Measurements from ENCODE around the gene PTGIR. TPM values are rescaled to one million over a fixed set of nuclear protein-coding genes. Genes with fewer than 3 reads are reported as not detected.
A peak's percentile ranks its signal among the peaks of the same experiment; 100 is the strongest.

The PTGIR gene
- 0.31 and 0.38 TPM in 2 replicates for total RNA-seq
- long read RNA-seq: 0 reads

DNA sequence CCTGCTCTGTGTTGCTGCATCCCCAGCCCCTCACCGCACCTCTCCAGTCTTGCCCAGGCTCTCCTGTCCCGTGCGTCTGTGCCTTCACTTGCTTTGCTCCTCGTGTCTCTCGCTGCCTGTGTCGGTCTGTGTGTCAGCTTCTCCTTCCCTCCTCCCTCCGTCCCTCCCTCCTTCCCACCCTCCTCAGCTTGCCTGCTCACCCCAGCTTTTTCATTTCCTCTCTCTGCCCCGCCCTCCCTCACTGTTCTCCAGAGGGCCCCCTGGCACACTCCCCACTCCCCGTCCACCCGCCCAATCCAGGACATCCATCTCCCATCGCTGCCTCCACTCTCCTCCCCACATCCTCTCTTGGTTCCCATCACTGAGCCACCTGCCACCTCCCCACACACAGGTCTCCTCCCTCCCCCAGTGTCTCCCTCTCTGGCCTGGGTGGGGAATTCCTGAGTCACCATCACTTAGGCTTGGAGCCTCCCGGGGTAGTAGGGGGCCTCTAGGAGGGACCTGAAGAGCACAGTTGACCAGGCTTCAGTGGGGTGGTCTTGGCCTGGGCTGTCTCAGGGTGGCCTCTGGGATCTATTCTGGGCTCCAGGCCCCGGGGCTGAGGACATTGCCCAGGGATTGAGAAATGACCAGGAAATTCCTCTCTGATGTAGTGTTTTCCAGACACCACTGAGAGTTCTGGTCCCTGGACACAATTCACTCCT, at the start of gene PTGIR:
Gene PTGIR (minus strand): TSS at position 132 of the 704 bp plus-strand sequence. CDS start 864 bp downstream, outside the sequence.
- peak within 1 kb of the TSS; percentile 83 for H3K27ac Mint-ChIP-seq (ENCODE audit: unreplicated experiment)

DNA sequence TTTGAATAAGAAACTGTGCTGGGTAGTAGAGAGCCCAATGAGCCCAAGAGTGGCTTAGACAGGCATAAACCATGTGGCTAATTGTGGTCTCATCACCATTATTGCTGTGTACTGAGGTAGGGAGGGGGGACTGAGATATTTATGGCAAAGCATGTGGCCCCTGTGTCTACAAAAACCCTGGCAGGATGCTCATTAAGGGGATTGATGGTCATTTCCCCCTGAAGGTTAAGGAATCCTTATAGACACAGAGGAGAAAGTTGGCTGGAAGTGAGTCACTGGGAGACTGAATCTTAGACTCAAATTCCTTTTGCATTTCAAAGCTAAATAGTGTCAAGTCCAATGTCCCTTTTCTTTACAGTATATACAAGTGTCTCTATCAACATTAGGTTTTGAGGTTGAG, 45.9 kb upstream of the PTGIR start:
- Mint-ChIP-seq H3K9me3 (ENCODE audit: unreplicated experiment) (no peaks in the 10 kb centered on the region), H3K27ac (ENCODE audit: unreplicated experiment) (no peak overlapping the region)
- DNase-seq (ENCODE audit: extremely low spot score, unreplicated experiment): no peak

More for the DNA sequence above, at the start of gene PTGIR:
- no peak for DNase-seq (ENCODE audit: extremely low spot score, unreplicated experiment)
- Mint-ChIP-seq H3K9me3 (ENCODE audit: unreplicated experiment) (no peaks in the 10 kb centered on the region), H3K27me3 (ENCODE audit: unreplicated experiment) (no peaks in the 10 kb centered on the region), H3K4me1 (ENCODE audit: unreplicated experiment) (peaks cover 38% of the 10 kb centered on the region), H3K4me3 (ENCODE audit: unreplicated experiment) (peak within 1 kb of the TSS; percentile 9), H3K36me3 (ENCODE audit: unreplicated experiment) (no peaks in the 10 kb centered on the region)
- no peak for TF ChIP-seq CTCF (IDR thresholded peaks at IDR 0.05)

DNA sequence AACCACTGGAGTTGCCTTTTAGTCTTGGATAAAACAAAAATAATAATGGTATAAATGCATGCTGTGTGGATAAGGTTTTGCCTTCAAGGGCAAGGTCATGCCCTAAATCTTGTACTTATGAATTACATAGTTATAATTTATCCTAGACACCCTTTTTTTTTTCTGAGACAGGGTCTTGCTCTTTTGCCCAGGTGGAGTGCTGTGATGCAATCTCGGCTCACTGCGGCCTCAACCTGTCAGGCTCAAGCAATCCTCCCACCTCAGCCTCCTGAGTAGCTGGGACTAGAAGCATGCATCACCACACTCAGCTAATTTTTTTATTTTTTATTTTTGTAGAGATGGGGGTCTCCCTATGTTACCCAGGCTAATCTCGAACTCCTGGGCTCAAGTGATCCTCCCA, 43.8 kb upstream of the PTGIR start:
- TF ChIP-seq CTCF (IDR thresholded peaks at IDR 0.05): no peak
- no peaks in the 10 kb centered on the region for H3K9me3 Mint-ChIP-seq (ENCODE audit: unreplicated experiment)
- no peak for DNase-seq (ENCODE audit: extremely low spot score, unreplicated experiment)
- no peak overlapping the region for H3K4me3 Mint-ChIP-seq (ENCODE audit: unreplicated experiment)
- no peak overlapping the region for H3K27ac Mint-ChIP-seq (ENCODE audit: unreplicated experiment)
- H3K36me3 Mint-ChIP-seq (ENCODE audit: unreplicated experiment): no peaks in the 10 kb centered on the region
- H3K4me1 Mint-ChIP-seq (ENCODE audit: unreplicated experiment): no peaks in the 10 kb centered on the region
- no peaks in the 10 kb centered on the region for H3K27me3 Mint-ChIP-seq (ENCODE audit: unreplicated experiment)

More for the DNA sequence above, 45.9 kb upstream of the PTGIR start:
- H3K4me3 Mint-ChIP-seq (ENCODE audit: unreplicated experiment): no peak overlapping the region
- no peaks in the 10 kb centered on the region for H3K27me3 Mint-ChIP-seq (ENCODE audit: unreplicated experiment)
- H3K4me1 Mint-ChIP-seq (ENCODE audit: unreplicated experiment): no peaks in the 10 kb centered on the region
- H3K36me3 Mint-ChIP-seq (ENCODE audit: unreplicated experiment): peaks cover 9% of the 10 kb centered on the region
- TF ChIP-seq CTCF (IDR thresholded peaks at IDR 0.05): no peak

- Mint-ChIP-seq H3K4me1 (ENCODE audit: unreplicated experiment) (peaks cover 11% of the 10 kb centered on the region), H3K9me3 (ENCODE audit: unreplicated experiment) (no peaks in the 10 kb centered on the region), H3K27me3 (ENCODE audit: unreplicated experiment) (no peaks in the 10 kb centered on the region), H3K27ac (ENCODE audit: unreplicated experiment) (no peak overlapping the region), H3K4me3 (ENCODE audit: unreplicated experiment) (no peak overlapping the region), H3K36me3 (ENCODE audit: unreplicated experiment) (no peaks in the 10 kb centered on the region)
- no peak for TF ChIP-seq CTCF (IDR thresholded peaks at IDR 0.05)
- no peak for DNase-seq (ENCODE audit: extremely low spot score, unreplicated experiment)
Observed at GRCh38 chr19:46665072-46665471, 40.2 kb upstream of the PTGIR start.

DNA sequence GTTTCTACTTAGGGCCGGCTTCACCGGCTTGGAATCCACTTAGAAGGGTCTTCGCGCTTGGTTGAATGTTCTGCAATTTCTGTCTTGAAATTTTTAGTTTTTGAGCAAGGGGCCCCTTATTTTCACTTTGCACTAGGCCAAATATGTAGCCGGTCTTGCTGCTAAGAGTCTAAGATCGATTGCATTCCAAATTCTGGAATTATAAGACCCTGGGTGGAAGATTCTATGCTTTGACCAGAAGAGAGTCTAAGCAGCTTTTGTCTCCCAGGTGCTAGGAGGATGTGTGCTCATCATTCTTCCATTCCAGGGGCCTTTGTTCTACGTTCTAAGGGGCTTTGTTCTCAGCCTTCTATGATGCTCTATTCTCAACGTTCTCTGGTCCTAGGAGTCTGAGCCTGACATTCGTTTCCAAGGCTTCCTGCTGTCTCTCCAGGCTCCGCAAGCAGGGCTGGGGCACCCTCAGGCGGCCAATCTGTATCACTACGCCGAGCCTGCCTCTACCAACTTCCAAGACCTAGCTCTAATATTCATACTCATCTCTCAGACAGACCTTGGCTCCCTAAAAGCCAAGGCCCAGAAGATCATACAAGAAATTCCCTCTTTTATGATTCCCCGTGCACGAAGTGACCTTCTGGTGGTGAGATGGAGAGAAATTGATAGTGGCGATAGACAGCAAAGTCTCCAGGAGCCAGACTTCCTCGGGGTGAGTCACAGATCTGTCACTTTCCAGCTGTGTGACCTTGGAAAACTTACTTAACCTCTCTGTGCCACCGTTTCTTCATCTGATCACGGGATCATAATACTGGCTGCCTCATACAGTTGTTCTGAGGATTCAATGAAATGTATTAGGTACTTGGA, 37.1 kb upstream of the PTGIR start:
- Mint-ChIP-seq H3K4me1 (ENCODE audit: unreplicated experiment) (peaks cover 18% of the 10 kb centered on the region), H3K9me3 (ENCODE audit: unreplicated experiment) (no peaks in the 10 kb centered on the region), H3K27ac (ENCODE audit: unreplicated experiment) (peak overlapping the region; percentile 92), H3K36me3 (ENCODE audit: unreplicated experiment) (no peaks in the 10 kb centered on the region), H3K27me3 (ENCODE audit: unreplicated experiment) (no peaks in the 10 kb centered on the region), H3K4me3 (ENCODE audit: unreplicated experiment) (peak overlapping the region; percentile 76)
- DNase-seq (ENCODE audit: extremely low spot score, unreplicated experiment): peak; percentile 94
- TF ChIP-seq CTCF (IDR thresholded peaks at IDR 0.05): peak; percentile 98
